T47D (cell line): ENCODE data around the gene RMI2.
"Not testable (repeated sequence)": the region's sequence is repeated elsewhere in the genome, so short reads cannot be mapped to it uniquely, and the experiment has no call there.

Source experiments
- DNase-seq, 2 experiments: peaks; one replicate each; pipeline versions ENCODE4 v3.0.0 to v3.0.0-alpha.2; 2011 to 2012; ENCODE audit warnings: low read depth in 1 of 2, low spot score in 1 of 2
- JUND ChIP-seq: IDR thresholded peaks from 2 replicates; pipeline ENCODE4 v1.6.1; 2012; ENCODE audit warnings: low read depth
- in situ Hi-C: cut with HindIII; loops from 2 replicates; pipeline ENCODE4 v1.10.0; 2016; ENCODE audit warnings: low sequenced_read_pairs, low pct_unique_long_range_greater_than_20kb

Gene RMI2

GRCh38 chr16:11356573-11357331 lies 11.5 kb downstream of the RMI2 start:
- peak in 1 of 2 experiments; percentile 74 for DNase-seq
- in situ Hi-C loops, result no loop called here
- TF ChIP-seq JUND, result no peak

DNA sequence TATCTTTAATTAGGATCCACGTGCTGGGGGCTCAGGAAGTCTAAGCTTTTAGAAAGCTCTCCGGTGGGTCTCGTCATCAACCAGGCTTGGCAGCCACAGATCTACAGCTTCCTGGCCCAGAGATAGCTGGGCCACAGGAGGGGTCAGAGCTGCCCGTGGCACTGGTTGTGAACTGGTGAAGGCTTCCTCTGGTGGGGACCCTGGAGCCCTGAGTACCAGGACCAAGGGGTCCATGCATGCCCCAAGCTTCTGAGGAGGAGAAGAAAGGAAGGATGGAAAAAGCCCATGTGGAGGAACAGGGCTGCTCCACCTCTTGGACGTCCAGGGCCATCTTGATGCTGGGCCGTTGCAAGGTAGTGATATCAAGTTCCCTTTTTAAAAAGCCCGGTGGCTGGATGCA lies 13.3 kb downstream of the RMI2 start:
- in situ Hi-C loops, result no loop called here
- no peak for DNase-seq
- TF ChIP-seq JUND, result no peak

GRCh38 chr16:11359370-11359769 lies 14.1 kb downstream of the RMI2 start:
- in situ Hi-C loops, result no loop called here

DNA sequence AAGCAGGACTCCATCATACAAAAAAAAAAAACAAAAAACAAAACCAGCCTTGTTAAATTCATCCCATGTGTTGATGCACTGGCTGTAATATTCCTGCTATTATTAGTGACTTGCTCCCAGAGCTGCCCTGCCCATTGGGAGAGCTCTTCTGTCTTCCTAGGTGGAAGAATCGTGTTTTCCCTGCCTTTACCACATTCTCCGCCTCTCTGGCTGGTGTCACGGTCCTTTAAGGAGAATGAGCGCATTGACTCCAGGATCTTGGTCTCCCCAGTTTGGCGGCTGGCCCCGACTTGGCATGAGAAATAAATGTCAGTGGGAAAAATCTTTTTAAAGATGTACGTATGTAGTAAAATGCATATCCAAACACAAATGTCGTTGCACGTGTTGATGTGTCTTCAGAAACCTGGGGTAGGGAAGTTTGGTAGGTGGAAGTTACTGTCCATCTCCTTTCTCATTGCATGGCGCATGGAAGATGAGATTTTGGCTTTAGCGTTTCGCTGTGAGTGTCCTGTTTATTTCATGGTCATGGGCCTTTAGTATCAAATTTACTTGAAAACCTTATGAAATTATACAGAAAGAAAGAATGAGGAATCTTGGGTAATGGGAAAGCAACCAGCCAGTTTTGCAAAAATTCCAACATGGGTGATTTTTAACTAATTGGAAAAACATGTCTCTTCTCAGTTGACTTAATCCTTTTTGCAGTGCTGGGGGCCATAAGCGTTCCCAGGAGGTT lies 15.5 kb downstream of the RMI2 start:
- in situ Hi-C loops, result no loop called here
- DNase-seq, result no peak
- no peak for TF ChIP-seq JUND

More at GRCh38 chr16:11359370-11359769, 14.1 kb downstream of the RMI2 start:
- peak; percentile 72 to 97 for DNase-seq
- peak; percentile 46; the same call in 1 of the 2 replicates for TF ChIP-seq JUND

DNA sequence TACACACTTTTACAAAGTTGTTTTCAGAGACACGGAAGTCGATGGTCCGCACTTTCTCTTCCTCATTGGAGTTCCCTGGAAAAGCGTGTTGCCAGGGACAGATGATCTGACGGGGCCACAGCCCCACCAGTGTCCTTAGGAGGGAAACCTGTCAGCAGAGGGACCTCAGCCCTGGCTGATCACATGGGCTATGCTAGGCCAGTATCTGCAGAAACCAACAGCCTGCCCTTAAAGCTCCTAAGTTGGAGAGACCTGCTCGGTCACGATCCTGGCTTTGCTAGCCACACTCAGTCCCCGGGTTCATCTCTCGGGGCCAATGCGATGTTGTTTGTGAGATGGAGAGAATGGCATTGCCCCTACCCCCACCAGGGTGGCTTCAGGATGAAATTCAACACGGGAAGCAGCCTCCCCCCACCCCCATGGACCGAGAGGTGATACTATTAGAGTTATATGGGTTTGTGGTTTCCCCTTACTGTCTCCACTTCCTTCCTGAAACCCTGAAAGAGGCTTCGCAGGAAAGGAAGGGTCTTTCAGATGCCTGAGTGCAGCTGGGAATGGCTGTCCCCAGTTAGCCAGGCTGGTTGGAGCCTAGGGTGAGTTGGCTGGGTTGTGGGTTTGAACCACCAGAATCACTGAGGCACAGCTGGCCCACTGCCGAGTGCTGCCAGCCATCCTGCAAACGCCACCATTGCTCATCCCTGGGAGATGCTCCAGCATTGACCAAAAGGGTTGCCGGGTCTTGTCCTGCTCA lies 16.6 kb downstream of the RMI2 start:
- in situ Hi-C loops, result no loop called here
- no peak for DNase-seq
- TF ChIP-seq JUND, result no peak

GRCh38 chr16:11363927-11364258 lies 18.6 kb downstream of the RMI2 start:
- in situ Hi-C loops, result no loop called here
- TF ChIP-seq JUND, result no peak
- DNase-seq, result no peak

DNA sequence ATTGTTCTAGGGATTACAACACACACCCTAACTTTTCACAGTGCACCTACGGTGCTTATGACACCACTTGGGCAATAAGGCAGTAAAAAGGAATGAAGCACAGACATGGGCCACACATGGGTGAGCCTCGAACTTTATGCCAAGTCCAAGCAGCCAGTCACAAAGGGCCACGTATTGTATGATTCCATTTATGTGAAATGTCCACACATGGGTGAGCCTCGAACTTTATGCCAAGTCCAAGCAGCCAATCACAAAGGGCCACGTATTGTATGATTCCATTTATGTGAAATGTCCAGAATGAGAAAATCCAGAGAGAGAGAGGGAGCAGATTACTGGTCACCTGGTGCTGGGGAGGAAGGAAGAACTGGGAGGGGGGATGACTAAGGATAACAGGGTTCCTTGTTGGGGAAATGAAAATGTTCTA lies 22.2 kb downstream of the RMI2 start:
- no peak for DNase-seq
- TF ChIP-seq JUND, result no peak
- in situ Hi-C loops, result no loop called here

GRCh38 chr16:11370084-11370931 lies 25.0 kb downstream of the RMI2 start:
- in situ Hi-C loops, result no loop called here
- no peak for DNase-seq
- no peak for TF ChIP-seq JUND

GRCh38 chr16:11370932-11371279 lies 25.6 kb downstream of the RMI2 start:
- not testable (repeated sequence) for DNase-seq

DNA sequence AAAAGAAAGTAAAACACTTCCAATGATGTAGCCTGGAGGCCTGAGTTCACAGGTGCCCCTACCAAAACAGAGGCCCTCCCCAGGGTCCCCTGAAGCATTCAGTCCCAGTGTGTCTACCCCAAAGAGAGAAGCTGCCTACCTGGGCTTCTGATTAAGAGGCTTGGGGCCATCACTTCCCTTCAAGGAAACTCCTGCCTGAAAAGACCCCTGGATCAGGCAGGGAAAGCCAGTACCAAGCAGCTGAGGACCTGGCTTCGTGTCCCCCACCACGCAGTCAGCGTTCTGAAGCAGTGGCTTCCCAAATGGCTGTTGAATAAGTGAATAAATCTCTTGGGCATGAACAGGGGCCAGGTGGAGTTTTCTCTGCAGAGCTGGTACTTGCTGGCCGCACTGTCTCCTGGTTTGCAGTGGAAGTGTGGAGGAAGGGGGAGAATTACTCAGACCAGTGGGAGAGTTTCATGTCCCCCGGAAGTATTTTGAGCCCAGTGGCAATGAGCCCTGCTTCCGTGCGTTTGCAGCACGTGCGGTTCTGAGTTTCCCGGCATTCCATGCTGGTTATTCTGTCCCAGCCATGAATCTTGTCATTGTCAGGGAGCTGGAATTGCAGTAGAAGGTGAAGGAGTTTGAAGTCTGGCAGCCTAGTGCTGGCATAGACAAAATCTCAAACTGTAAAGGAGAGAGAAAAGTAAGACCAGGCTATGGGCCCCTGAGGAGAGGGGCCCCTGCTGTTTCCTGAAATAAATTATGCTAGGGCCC lies 27.0 kb downstream of the RMI2 start:
- in situ Hi-C loops, result no loop called here
- TF ChIP-seq JUND, result no peak
- no peak for DNase-seq

More at GRCh38 chr16:11370932-11371279, 25.6 kb downstream of the RMI2 start:
- in situ Hi-C loops, result not testable (repeated sequence)

DNA sequence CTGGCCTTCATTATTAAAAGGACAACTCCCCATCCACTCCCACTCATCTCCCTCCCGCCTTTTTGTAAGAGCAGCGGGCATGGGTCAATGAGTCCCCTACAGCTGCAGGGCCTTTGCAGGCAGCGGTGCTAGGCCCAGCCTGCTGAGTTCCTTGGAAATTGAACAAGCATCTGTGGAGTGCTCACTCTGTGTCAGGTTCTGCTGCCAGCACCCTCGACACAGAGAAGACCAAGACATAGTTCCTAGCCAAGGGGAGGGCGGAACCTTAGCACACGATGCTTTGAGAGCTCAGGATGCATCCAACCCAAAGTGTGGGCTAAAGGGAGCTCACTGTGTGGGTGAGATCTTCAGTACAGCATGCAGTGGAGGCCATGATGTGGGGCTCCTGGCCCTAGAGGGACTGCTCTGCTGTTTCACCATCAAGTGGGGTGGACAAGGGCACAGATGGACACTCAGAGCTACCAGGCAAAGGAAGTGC lies 27.6 kb downstream of the RMI2 start:
- no peak for DNase-seq
- no peak for TF ChIP-seq JUND
- in situ Hi-C loops, result no loop called here
